Activated CD4-positive, alpha-beta T cell treated with anti-CD3 and anti-CD28 coated beads, Interleukin-2, amount 50 U/mL, for 1 hour (primary cell): ENCODE measurements around the gene RAD51B.
"Not testable (repeated sequence)": the region's sequence is repeated elsewhere in the genome, so short reads cannot be mapped to it uniquely, and the experiment has no call there.

Experiments used
- DNase-seq: peaks from one replicate; pipeline ENCODE4 v3.0.0-alpha.2; 2020

Gene RAD51B

GRCh38 chr14:68689511-68689910 is 869.9 kb downstream of the RAD51B start:
- DNase-seq, result no peak

- DNase-seq, result no peak
Measured at GRCh38 chr14:68690089-68690958, 870.7 kb downstream of the RAD51B start.

- no peak for DNase-seq
Measured at GRCh38 chr14:68691031-68691791, 871.6 kb downstream of the RAD51B start.

GRCh38 chr14:68691792-68692118 is 872.2 kb downstream of the RAD51B start:
- no peak for DNase-seq

- DNase-seq, result no peak
Measured at GRCh38 chr14:68692216-68692615, 872.6 kb downstream of the RAD51B start.

- DNase-seq, result no peak
Measured at GRCh38 chr14:68692916-68693771, 873.6 kb downstream of the RAD51B start.

- DNase-seq, result no peak
Measured at GRCh38 chr14:68693926-68694325, 874.3 kb downstream of the RAD51B start.

GRCh38 chr14:68694516-68695235 is 875.1 kb downstream of the RAD51B start:
- DNase-seq, result no peak

- DNase-seq, result no peak
Measured at GRCh38 chr14:68695326-68695768, 875.8 kb downstream of the RAD51B start.

GRCh38 chr14:68695856-68696255 is 876.3 kb downstream of the RAD51B start:
- no peak for DNase-seq

GRCh38 chr14:68696266-68696665 is 876.7 kb downstream of the RAD51B start:
- no peak for DNase-seq

- DNase-seq, result no peak
Measured at GRCh38 chr14:68696721-68697495, 877.3 kb downstream of the RAD51B start.

GRCh38 chr14:68698773-68699172 is 879.2 kb downstream of the RAD51B start:
- DNase-seq, result not testable (repeated sequence)

GRCh38 chr14:68701001-68701741 is 881.6 kb downstream of the RAD51B start:
- DNase-seq, result no peak

GRCh38 chr14:68702135-68702534 is 882.6 kb downstream of the RAD51B start:
- DNase-seq, result no peak

GRCh38 chr14:68702578-68702977 is 883.0 kb downstream of the RAD51B start:
- DNase-seq, result no peak

GRCh38 chr14:68703093-68703492 is 883.5 kb downstream of the RAD51B start:
- no peak for DNase-seq

GRCh38 chr14:68704736-68705720 is 885.4 kb downstream of the RAD51B start:
- DNase-seq, result no peak

GRCh38 chr14:68705741-68706283 is 886.2 kb downstream of the RAD51B start:
- no peak for DNase-seq
